ENCODE results near the gene TAB2. TPM values are rescaled to one million over a fixed set of nuclear protein-coding genes. Genes with fewer than 3 reads are reported as not detected.

Gene TAB2
- total and polyA plus RNA-seq, 9 of the 15 experiments (the other 6 are each of a cell fraction or from before 2014, with no cell fraction given) = 9.1 to 38.3 (median 18.6) TPM

DNA sequence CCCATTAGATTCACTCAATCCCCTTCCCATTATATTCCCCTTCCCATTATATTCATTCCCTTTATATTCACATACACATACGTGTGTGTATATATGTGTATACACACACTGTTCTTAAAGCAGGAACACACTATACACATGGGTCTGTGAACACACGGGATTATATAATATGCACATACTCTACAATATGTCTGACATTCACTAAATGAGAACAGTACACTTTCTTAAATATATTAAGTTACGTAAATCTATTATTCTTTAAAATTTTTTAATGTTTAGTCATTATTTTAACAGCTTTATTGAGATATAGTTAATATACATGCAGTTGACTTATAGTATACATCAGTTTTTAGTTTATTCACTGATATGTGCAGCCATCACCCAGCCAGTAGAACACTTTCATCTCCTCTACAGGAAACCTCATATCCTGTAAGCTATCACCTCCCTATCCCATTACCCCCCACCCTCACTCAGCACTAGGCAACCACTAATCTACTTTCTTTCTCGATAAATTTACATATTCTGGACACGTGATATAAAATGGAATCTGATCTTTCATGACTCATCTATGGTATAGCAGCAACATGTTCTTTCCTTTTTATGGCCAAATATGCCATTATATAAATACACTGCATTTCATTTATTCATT is 68.6 kb downstream of the TAB2 start (continued):
- TF ChIP-seq CHD2 (IDR thresholded peaks at IDR 0.05; ENCODE audit: low read depth, low read length) (no peak), ZNF778 (CRISPR knock-in tag; IDR thresholded peaks at IDR 0.05) (no peak), ZNF140 (CRISPR knock-in tag; IDR thresholded peaks at IDR 0.05) (0 out of 2 replicates have a peak, but pooled peaks have one; percentile 62), L3MBTL2 (IDR thresholded peaks at IDR 0.05) (no peak), SMARCB1 (IDR thresholded peaks at IDR 0.05; ENCODE audit: insufficient read length, low read depth) (no peak)
- TF ChIP-seq, protein P1, sequence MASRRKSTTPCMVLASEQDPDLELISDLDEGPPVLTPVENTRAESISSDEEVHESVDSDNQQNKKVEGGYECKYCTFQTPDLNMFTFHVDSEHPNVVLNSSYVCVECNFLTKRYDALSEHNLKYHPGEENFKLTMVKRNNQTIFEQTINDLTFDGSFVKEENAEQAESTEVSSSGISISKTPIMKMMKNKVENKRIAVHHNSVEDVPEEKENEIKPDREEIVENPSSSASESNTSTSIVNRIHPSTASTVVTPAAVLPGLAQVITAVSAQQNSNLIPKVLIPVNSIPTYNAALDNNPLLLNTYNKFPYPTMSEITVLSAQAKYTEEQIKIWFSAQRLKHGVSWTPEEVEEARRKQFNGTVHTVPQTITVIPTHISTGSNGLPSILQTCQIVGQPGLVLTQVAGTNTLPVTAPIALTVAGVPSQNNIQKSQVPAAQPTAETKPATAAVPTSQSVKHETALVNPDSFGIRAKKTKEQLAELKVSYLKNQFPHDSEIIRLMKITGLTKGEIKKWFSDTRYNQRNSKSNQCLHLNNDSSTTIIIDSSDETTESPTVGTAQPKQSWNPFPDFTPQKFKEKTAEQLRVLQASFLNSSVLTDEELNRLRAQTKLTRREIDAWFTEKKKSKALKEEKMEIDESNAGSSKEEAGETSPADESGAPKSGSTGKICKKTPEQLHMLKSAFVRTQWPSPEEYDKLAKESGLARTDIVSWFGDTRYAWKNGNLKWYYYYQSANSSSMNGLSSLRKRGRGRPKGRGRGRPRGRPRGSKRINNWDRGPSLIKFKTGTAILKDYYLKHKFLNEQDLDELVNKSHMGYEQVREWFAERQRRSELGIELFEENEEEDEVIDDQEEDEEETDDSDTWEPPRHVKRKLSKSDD (conservative IDR thresholded peaks at IDR 0.05; ENCODE audit: low read length) = no peak
- TF ChIP-seq, protein P2, sequence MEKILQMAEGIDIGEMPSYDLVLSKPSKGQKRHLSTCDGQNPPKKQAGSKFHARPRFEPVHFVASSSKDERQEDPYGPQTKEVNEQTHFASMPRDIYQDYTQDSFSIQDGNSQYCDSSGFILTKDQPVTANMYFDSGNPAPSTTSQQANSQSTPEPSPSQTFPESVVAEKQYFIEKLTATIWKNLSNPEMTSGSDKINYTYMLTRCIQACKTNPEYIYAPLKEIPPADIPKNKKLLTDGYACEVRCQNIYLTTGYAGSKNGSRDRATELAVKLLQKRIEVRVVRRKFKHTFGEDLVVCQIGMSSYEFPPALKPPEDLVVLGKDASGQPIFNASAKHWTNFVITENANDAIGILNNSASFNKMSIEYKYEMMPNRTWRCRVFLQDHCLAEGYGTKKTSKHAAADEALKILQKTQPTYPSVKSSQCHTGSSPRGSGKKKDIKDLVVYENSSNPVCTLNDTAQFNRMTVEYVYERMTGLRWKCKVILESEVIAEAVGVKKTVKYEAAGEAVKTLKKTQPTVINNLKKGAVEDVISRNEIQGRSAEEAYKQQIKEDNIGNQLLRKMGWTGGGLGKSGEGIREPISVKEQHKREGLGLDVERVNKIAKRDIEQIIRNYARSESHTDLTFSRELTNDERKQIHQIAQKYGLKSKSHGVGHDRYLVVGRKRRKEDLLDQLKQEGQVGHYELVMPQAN (IDR thresholded peaks at IDR 0.05; ENCODE audit: borderline replicate concordance) = no peak
- TF ChIP-seq, protein P3, sequence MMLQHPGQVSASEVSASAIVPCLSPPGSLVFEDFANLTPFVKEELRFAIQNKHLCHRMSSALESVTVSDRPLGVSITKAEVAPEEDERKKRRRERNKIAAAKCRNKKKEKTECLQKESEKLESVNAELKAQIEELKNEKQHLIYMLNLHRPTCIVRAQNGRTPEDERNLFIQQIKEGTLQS (IDR thresholded peaks at IDR 0.05) = 0 out of 2 replicates have a peak, but pooled peaks have one; percentile 24
- TF ChIP-seq, protein P3 (CRISPR knock-in tag; conservative IDR thresholded peaks at IDR 0.05) = no peak
- TF ChIP-seq, protein P4, sequence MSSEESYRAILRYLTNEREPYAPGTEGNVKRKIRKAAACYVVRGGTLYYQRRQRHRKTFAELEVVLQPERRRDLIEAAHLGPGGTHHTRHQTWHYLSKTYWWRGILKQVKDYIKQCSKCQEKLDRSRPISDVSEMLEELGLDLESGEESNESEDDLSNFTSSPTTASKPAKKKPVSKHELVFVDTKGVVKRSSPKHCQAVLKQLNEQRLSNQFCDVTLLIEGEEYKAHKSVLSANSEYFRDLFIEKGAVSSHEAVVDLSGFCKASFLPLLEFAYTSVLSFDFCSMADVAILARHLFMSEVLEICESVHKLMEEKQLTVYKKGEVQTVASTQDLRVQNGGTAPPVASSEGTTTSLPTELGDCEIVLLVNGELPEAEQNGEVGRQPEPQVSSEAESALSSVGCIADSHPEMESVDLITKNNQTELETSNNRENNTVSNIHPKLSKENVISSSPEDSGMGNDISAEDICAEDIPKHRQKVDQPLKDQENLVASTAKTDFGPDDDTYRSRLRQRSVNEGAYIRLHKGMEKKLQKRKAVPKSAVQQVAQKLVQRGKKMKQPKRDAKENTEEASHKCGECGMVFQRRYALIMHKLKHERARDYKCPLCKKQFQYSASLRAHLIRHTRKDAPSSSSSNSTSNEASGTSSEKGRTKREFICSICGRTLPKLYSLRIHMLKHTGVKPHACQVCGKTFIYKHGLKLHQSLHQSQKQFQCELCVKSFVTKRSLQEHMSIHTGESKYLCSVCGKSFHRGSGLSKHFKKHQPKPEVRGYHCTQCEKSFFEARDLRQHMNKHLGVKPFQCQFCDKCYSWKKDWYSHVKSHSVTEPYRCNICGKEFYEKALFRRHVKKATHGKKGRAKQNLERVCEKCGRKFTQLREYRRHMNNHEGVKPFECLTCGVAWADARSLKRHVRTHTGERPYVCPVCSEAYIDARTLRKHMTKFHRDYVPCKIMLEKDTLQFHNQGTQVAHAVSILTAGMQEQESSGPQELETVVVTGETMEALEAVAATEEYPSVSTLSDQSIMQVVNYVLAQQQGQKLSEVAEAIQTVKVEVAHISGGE (CRISPR knock-in tag; IDR thresholded peaks at IDR 0.05) = 0 out of 6 replicates have a peak, but pooled peaks of 1 of the 3 experiments have one; percentile 42
- TF ChIP-seq, protein P5, sequence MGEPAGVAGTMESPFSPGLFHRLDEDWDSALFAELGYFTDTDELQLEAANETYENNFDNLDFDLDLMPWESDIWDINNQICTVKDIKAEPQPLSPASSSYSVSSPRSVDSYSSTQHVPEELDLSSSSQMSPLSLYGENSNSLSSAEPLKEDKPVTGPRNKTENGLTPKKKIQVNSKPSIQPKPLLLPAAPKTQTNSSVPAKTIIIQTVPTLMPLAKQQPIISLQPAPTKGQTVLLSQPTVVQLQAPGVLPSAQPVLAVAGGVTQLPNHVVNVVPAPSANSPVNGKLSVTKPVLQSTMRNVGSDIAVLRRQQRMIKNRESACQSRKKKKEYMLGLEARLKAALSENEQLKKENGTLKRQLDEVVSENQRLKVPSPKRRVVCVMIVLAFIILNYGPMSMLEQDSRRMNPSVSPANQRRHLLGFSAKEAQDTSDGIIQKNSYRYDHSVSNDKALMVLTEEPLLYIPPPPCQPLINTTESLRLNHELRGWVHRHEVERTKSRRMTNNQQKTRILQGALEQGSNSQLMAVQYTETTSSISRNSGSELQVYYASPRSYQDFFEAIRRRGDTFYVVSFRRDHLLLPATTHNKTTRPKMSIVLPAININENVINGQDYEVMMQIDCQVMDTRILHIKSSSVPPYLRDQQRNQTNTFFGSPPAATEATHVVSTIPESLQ (CRISPR knock-in tag; IDR thresholded peaks at IDR 0.05) = no peak
- TF ChIP-seq, protein P6, sequence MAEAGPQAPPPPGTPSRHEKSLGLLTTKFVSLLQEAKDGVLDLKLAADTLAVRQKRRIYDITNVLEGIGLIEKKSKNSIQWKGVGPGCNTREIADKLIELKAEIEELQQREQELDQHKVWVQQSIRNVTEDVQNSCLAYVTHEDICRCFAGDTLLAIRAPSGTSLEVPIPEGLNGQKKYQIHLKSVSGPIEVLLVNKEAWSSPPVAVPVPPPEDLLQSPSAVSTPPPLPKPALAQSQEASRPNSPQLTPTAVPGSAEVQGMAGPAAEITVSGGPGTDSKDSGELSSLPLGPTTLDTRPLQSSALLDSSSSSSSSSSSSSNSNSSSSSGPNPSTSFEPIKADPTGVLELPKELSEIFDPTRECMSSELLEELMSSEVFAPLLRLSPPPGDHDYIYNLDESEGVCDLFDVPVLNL (CRISPR knock-in tag; IDR thresholded peaks at IDR 0.05; ENCODE audit: low read depth) = no peak
- TF ChIP-seq, protein P7, sequence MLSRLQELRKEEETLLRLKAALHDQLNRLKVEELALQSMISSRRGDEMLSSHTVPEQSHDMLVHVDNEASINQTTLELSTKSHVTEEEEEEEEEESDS (CRISPR knock-in tag; IDR thresholded peaks at IDR 0.05) = 0 out of 2 replicates have a peak, but pooled peaks have one; percentile 30
